ENCODE measurements around the gene CCDC17.

DNA sequence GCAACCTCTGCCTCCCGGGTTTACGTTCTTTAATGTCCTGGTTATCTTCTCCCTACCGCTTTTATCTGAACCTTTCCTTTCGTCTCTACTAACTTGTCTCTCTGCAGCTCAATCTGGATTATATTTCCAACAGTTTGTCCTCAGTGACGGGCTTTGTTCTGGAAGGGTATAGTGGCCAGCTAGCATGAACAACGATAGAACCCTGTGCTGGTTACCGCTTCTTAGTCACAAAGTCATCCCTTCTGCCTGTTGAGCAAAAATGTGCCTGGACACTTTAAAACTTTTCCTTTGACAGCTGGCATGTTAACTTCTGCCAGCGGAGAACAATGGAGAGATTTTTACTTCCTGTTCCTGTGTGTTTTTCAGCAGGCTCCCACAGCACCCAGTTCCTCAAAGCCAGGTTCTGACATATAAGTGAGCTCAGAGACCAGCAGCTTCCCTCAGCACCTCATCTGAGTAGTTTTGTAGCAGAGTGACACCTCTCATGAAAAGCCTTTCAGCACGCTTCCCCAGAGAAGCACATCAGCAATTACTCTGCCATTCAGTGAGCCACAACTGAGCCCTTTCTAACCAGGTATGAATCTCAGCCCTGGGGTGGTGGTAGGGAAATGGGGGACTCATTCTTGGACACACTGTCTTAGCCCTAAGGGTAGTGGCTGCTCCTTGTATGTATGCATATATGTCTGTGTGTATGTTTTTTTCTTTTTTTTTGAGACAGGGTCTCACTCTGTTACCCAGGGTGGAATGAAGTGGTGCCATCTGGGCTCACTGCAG lies 23.6 kb upstream of the CCDC17 start:
- TF ChIP-seq CTCF (IDR thresholded peaks at IDR 0.05) (no peak), EP300 (IDR thresholded peaks at IDR 0.05) (no peak), SREBF2 (IDR thresholded peaks at IDR 0.05) (no peak), SMC3 (IDR thresholded peaks at IDR 0.05) (no peak), CHD4 (IDR thresholded peaks at IDR 0.05; ENCODE audit: borderline replicate concordance) (no peak), MAX (IDR thresholded peaks at IDR 0.05) (no peak), POLR2A (IDR thresholded peaks at IDR 0.05; ENCODE audit: low read length) (no peak), RNF2 (IDR thresholded peaks at IDR 0.05; ENCODE audit: borderline replicate concordance, low read depth) (no peak)
- TF ChIP-seq, protein P1, sequence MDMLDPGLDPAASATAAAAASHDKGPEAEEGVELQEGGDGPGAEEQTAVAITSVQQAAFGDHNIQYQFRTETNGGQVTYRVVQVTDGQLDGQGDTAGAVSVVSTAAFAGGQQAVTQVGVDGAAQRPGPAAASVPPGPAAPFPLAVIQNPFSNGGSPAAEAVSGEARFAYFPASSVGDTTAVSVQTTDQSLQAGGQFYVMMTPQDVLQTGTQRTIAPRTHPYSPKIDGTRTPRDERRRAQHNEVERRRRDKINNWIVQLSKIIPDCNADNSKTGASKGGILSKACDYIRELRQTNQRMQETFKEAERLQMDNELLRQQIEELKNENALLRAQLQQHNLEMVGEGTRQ (IDR thresholded peaks at IDR 0.05): no peak

All from A549 (cell line).